ENCODE data around the gene ELOVL7.
"Not testable (repeated sequence)": the region's sequence is repeated elsewhere in the genome, so short reads cannot be mapped to it uniquely, and the experiment has no call there.

The ELOVL7 gene

DNA sequence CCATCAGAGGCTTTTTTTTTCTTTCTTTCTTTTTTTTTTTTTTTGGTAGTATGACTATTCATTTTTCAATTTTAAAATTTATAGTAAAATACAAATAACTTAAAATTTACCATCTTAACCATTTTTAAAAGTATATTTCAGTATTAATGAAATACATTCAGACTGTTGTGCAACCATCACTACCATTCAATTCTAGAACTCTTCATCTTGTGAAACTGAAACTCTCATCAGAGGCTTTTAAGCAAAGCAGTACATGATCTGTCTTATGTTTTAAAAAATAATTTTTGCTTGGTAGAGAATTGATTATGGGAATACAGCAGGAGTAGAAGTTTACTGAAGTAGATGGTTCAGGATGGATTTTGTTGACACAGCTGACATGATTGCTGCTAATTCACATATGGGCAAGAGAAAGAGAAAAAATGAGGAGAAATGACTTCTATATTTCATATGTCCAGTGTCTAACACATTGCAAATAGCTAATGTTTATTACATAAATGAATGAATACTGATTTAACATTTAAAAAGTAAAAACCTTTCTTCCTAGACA is 13.4 kb downstream of the ELOVL7 start:
- no peak for DNase-seq (ENCODE audit: low read depth in 3 of 3, low spot score in 1 of 3)

DNA sequence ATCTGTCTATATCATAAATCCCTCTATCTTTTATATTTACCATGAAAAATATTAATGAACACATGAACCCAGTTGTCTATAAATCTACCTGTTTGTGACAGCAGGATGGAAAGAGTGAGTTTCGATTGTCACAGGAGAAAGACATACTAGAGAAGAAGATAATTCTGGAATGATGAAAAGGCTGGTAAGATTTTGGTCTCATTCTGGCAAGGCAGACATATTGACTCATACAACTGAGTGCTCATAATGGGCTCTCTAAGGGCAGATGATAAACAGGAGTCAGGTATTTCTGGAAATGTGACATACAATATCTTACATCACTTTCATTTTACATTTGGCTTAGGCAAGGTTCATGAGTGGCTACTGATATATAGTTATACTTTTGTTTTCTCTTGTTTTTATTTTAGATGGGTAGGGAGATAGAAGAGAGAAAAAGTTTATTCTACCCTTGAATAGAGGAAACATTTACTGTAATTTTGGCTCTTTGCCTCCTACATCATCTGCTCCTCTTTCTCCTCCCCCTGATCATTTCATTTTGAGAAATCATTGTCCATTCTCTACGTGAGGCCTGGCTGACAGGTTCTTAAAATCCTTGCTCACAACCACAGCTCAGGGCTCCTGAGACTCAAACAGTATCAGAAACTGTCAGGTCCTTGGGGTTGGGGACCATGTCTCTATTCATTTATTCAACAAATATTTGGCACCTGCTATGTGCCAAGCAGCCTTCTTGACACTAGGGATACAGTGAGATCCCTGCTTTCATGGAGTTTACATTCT is 14.4 kb downstream of the ELOVL7 start:
- DNase-seq (ENCODE audit: low read depth in 3 of 3, low spot score in 1 of 3): no peak

DNA sequence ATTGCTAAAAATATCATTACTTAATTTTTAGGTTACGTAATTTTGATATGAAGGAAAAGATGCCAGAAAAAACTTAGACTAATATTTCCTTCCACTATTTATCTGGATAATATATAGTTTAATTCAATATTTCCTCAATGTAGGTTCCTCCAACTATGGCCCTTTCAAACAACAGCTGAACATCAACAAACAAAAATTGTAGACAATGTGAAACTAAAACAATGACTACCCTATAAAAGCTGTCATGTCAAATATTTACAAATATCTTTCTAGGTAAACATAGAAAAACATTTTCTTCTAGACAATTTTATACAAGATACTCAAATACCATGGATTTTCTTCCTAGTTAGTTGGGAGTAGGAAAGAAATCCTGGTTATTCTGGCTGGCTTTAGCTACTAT is 16.9 kb downstream of the ELOVL7 start:
- DNase-seq (ENCODE audit: low read depth in 3 of 3, low spot score in 1 of 3): no peak

DNA sequence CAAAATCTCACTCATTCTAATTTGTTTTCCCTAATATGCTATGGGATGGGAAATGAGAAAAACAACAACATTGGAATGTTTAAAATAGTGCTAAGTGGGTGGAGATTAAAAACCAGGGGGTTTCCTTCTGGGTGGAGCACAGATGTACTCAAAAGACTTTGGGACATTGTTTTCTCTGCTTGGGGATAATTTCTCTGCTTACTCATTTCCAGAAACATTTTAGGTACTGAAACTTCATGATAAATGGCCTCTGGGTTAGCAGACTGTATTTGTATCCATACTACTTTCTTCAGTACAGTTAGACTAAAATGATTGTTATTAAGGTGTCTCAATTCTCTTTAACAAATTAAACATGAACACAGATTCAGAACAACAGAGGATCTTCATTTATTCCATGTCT is 17.4 kb downstream of the ELOVL7 start:
- no peak for DNase-seq (ENCODE audit: low read depth in 3 of 3, low spot score in 1 of 3)

DNA sequence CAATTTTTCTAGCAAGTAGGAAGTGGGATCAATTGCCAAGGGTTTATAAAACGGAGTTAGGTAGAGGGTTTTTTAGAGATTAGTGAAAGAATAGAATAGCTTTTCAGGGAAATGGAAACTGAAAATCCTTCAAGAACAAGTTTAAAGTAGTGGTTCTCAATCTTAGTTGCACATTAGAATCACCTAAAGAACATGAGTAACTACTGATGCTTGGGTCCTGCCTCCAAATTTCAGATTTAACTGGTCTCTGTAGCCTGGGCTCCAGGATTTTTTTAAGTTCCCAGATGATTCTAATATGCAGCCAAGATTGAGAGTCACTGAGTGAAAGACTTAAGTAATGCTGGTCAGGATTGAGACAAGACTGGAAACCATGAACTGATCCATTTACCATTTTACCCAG is 20.5 kb downstream of the ELOVL7 start:
- DNase-seq (ENCODE audit: low read depth in 3 of 3, low spot score in 1 of 3): no peak

DNA sequence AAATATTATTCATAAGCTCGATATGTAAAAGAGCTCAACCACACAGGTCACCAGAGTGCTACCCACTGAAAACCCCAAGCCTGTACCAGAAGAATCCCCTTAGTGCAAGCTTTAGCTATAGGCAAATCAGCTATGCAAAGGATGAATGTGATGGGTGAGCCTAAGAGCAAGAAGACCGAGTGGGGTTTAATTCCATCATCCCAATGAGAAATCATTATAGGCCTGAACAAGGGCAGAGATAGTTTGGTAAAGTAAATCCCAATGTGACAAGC is 21.8 kb downstream of the ELOVL7 start:
- no peak for DNase-seq (ENCODE audit: low read depth in 3 of 3, low spot score in 1 of 3)

DNA sequence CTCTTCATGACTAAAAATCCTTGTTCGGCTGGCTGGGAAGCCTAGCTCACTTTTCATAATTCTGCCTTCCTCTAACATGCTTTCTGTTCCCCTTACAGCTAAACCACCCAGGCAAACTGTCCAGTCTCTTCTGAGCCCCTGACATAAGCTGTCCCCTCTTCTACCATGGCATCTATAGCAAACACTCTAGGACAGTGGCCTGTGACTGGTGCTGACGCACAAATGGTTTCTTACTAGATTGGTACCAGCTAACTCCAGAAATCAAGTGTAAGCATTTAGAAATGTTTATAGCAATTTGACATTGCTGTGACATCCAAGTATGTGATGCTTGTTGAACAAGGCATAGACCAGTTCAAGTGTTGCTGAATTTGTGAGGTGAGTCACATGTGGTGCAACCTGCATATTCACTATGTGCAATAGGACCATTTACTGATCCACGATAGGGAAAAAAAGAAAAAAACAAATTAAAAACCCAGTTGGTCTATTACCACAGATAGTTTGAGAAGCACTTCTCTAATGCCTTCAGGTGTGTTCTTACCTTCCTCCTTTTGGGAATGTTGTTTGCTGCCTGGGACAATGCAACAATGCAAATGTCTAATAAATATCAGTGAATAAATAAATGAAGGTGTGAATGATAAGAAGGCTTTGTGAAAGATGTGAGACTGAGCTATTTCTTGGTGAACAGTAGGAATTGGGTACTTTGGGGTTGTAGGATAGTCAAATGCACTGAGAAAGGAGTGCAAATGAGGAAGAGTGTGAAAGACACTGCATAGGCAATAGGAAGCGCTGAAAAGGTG is 22.4 kb downstream of the ELOVL7 start:
- DNase-seq (ENCODE audit: low read depth in 3 of 3, low spot score in 1 of 3): no peak

DNA sequence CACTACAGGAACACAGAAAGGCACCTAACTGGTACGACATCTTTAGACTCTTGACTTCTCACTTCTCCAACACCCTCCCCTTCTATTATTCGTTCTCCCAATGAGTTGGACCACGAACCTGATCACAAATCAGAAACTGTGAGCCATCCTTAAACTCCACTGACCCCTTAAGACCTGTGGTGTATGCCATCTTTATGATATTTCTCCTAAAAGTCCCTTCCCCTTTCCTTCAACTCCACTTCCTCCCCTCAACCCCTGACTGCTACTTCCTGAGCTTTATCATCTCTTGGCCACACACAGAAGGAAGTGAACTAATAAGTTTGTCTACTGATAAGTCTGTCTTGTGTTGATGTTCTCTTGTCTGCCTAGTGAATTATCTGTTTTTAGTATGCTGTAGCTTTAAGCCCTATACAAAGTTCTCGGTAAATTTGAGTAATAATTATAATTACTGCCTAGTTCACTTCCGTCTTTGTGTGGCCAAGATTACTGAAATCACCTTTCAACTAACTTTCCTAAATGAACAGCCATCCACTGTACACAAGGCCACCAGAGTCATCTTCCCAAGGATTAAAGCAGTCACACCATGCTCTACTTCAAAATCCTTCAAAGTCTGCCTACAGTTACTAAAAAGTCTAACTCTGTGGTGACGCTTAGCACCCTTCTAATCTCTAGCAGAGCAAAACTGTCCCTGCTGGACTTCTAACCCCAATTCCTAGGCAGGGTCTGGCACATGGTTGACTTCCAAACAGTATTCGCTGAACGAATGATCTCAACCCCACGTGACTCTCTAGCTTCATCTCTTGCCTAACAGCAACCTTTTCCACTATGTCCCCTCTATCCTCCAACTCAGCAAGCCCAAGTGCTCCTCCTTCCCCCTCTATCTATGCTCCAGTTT is 23.2 kb downstream of the ELOVL7 start:
- DNase-seq (ENCODE audit: low read depth in 3 of 3, low spot score in 1 of 3): no peak

DNA sequence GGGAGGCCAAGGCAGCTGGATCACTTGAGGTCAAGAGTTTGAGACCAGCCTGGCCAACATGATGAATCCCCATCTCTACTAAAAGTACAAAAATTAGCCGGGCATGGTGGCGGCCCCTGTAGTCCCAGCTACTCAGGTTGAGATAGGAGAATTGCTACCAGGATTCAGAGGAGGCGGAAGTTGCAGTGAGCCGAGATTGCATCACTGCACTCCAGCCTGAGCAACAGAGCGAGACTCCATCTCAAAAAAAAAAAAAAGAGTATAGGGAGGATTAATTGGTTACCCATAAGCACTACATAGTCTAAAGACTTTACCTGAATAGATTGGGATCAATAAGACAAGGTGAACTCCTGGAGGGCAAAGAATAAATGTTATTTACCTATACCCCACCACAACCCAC is 27.9 kb downstream of the ELOVL7 start:
- not testable (repeated sequence) for DNase-seq (ENCODE audit: low read depth in 3 of 3, low spot score in 1 of 3)

DNA sequence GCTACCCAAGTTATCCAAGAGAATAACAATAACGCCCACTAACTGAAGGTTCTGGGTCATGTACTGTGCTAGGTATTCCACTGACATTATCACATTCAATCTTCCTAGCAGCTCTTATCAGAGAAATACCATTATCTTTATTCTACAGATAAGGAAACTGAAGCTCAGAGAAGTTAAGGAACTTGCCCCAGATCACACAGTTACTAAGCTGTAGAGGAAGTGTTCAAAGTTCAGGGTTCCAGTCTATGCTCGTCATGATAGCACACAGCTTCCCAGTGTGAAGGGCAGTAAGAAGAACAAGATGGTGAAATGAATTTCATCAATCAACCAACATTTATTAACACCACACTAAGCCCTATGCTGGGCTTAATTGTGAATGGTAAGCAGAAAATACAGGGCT is 29.6 kb downstream of the ELOVL7 start:
- DNase-seq (ENCODE audit: low read depth in 3 of 3, low spot score in 1 of 3): no peak

DNA sequence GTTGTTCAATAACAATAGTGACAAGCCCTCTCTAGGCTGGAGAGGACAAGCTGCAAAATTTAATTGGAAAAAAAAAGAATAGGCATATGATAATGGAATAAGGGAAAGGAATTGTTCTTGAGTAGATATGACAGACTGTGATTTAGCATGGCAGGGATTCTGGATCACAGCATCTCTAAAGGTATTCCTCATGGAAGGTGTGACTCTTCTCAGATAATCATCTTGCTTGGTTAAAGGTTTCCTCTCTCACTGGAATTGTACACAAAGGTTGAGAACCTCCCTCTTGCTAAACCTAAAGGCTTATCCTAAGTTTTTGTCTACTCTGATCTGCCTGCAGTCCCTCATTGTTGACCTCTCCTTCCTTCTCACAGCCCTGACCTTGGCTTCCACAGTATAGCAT is 31.6 kb downstream of the ELOVL7 start:
- DNase-seq (ENCODE audit: low read depth in 3 of 3, low spot score in 1 of 3): no peak

DNA sequence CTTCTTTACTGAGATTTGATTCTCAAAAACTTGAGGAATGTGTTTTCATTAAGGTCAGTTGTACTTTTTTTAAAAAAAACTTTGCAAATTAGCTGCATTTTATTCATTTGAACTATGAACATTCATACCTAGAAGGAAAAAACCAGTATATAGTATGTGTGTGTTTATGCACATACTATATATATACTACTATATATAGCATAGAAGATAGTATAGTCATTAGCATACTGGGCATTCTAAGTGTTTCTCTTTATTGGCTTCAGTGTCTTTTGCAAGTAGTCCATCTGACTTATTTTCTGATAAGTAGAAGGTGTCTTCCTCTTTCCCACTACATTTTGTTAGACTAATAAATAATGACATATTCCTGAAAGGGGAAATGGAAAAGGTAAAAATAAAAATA is 33.0 kb downstream of the ELOVL7 start:
- DNase-seq (ENCODE audit: low read depth in 3 of 3, low spot score in 1 of 3): no peak

DNA sequence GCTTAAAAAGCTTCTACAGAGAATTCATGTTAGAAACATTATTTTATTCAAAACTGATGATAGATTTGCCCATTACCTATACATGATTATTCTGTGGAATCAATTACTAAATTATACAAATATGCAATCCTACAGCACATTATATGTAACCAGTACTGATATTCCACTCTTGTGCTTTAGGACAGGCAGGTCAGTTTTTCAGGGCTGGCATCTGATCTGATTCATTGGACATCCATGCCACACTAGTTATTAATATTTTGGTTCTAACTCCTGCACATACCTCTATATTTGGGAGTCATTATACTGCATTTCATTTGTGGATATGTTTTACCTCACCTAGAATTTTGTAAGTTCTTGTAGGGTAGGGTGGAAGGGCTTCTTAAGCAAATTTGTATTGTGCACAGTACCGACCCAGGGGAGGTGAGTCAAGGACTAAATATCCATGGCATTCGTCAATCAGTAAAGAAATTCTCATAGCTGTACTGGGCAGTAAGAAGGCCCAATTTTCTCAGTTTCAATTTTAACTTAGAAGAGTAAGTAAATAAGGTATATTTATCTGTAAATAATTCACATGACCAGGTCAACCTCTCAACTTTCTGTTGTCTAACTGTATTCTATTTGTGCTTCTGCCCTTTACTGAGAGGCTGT is 33.5 kb downstream of the ELOVL7 start:
- DNase-seq (ENCODE audit: low read depth in 3 of 3, low spot score in 1 of 3): no peak

DNA sequence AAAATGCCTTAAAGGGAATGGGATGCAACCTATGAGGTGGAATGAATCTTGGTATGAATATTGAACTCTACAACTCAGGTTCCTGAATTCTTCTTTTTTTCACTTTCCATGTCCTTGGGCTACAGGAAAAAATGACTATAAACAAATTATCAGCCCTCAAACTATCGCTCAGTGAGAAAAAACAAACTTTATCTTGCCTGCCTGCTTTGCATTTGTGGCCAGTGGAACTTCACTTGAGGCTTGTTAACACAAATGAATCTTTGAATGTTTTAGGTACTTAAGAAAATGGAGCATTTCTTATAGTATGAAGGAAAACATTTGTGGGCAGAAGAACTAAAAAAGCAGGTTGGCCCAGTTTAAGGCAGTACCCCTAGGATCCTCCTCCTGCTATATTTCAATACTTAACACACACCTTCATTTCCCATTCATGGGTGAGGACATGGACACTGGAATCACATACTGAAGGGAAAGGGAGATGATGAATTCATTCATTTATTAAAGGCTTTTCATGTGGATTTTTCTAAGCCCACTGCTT is 34.1 kb downstream of the ELOVL7 start:
- DNase-seq (ENCODE audit: low read depth in 3 of 3, low spot score in 1 of 3): no peak

DNA sequence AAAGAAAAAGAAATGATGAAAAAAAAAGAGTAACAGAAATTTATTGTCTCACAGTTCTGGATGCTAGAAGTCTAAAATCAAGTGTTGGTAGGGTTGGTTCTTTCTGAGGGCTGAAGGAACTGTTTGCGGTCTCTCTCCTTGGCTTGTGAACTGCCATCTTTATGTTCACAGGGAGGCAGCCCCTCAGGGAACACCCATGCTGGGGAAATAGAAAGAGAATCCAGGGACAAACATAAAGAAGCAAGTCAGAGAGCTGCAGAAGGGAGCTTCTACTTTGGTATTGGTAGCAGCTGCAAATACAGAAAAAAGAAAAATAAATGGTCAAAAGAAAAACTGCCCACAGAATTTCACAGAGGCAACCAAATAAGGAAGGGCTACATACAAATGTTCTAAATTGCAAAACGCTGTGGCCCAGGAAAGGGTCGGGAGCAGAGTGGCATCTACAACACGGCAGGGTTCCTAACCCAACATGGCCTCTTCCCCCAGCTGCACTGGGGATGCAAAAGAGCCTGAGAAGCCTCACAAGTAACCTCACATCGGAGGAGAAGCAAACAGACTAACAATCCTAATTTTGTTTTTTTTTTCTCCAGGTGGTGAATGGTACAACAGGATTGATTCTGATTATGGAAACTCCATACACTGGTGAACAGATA is 37.4 kb downstream of the ELOVL7 start:
- no peak for DNase-seq (ENCODE audit: low read depth in 3 of 3, low spot score in 1 of 3)

DNA sequence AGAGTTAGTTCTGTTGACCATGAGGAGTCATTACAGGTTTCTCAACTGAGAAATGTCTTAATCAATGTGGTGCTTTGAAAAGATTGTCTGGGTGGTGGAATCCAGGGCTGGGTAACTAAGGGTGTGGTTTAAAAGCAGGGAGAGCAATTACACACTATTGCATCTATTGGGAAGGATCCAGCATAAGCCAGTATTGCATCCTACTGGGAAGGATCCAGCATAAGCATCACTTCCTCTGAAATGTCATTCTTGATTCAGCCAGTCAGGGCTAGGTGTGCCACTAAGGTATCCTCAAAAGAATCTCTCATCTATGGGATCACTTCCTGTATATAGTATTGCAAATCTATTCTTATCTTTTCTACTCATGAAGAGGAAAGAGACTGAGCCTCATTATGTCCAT is 38.6 kb downstream of the ELOVL7 start:
- DNase-seq (ENCODE audit: low read depth in 3 of 3, low spot score in 1 of 3): no peak

DNA sequence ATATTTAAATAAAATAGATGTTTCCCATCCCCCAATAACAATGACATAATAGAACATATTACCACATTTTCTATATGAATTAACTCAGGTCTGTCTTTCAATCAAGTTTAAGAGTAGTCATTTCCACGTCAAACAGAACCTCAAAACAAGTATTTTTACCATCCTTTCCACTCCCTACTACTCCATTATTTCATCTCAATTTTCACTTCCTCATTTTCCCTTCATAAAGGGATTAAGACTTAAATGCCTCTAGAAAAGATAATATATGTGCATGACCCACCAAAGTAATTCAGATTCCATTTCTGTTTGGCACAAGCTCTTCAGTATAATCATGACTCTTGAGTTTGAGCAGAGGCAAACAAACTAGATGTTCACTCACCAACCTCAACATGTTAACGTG is 40.4 kb downstream of the ELOVL7 start:
- no peak for DNase-seq (ENCODE audit: low read depth in 3 of 3, low spot score in 1 of 3)

DNA sequence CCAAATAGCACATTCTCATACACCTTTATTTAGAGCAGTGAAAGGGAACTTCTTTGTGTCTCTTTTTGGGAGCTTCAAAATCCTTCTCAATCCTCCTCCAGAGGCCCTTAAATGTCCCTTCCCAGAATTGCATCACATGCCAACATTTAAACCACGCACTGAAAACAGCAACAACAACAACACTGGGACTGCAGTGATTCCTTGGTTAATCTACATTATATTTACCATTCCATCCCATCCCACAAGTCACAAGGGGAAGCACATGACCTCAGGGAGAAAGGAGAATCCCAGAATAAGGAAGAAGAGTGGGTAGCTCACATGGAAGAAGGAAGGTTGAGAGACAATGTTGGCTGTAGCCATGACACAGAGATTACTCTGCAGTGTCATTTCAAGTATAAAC is 41.1 kb downstream of the ELOVL7 start:
- no peak for DNase-seq (ENCODE audit: low read depth in 3 of 3, low spot score in 1 of 3)

DNA sequence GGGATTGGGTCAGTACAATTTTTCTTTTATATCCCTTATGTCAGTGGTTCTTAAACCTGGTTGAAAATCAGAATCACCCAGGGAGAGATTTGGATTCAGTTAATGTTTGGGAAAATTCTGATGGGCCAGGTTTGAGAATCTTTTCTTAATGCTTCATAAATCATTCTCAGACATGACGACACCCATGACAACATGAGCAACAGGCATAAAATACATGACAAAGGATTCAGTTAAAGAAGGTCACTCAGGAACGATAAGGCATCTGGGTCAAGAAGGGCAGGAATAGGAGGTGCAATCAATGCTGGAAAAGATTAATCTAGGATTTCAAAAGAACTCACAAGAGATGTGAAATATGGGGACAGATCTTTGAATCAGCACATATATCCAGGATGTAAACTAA is 41.8 kb downstream of the ELOVL7 start:
- no peak for DNase-seq (ENCODE audit: low read depth in 3 of 3, low spot score in 1 of 3)

DNA sequence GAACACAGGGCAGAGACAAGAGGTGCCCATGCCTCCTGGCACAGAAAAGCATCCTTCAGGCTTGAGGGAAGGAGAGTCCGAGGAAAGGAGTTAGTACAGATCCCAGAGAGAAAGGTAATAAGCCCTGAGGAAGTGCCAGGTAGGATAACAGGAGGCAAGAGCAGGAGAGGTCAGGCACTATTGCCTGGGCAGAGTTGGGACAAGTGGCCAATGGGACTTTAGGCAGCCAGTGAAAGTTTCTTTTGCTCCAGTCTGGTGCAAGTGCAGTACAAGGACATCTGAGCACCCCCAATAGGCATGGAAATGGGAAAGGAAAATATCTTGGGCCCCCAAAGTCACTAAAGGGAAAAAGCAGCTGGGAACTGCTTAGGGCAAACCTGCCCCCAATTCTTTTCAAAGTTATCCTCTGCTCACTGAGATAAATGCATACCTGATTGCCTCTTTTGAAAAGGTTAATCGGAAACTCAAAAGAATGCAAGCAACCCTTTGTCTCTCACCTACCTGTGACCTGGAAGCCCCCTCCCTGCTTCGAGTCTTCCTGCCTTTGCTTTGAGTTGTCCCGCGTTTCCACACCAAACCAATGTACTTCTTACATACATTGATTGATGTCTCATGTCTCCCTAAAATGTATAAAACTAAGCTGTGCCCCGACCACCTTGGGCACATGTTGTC is 46.5 kb downstream of the ELOVL7 start:
- DNase-seq (ENCODE audit: low read depth in 3 of 3, low spot score in 1 of 3): no peak

Data from stimulated activated CD4-positive, alpha-beta T cell treated with anti-CD3 and anti-CD28 coated beads, TNF-alpha, amount 100 ng/mL, for 1 hour (primary cell).